Left kidney (tissue), 2 donors: Measurements from ENCODE around the gene ACTRT3. TPM values are rescaled to one million over a fixed set of nuclear protein-coding genes. Genes with fewer than 3 reads are reported as not detected.
"Not testable (repeated sequence)": the region's sequence is repeated elsewhere in the genome, so short reads cannot be mapped to it uniquely, and the experiment has no call there.

Experiments used
- DNase-seq: peaks from one replicate; pipeline ENCODE4 v3.0.0-alpha.2; 2013
- polyA plus RNA-seq: library from polyadenylated mRNA; unstranded; fragments of 120-200 nt; gene quantifications from one replicate; pipeline ENCODE4 v1.2.1, GENCODE V29; 2013; ENCODE audit not compliant: insufficient read length

Gene ACTRT3
- polyA plus RNA-seq, 1 donor: 4.2 TPM

DNA sequence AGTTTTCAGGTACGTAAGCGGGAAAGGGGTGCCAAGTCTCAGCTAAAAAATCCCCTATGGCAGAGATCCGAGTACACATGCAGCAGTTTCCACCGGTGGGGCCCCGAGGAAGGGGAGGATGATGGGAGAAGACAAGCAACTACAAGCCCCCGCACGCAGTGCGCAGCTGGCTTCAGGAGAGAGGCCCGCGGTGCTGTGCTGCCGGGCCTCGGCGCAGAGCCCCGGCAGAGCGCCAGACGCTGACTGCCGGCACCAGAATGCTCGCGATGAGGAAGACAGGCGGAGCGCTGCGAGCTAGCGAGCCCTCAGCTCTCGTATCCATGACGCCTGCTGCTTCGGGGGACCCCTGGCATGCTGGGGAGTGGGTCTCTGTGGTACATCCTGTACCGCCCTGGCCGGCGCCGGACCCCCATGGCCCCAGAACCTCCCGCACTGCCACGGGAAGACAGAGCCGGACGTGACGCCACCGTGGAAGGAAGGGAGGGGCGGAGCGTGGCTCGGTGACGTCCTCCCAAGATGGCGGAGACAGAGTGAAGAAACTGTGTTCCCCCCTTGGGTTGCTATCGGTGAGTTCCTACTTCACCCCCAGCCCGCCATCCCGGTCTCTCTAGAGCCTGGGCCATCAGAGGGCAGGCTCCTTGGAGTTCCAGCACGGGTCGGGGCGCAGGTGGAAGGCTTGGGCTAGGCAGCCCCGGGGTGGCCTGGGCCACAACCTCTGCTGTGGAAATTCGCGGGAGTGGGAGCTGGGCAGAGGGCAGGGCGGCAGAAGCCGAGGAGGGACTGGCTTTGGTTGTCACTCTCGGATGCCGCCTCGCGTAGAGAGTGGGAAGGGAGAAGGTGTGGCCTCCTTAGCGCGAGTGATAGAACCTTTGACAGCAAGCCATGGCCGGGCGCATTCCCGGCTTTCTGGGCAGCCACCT lies 3.8 kb upstream of the ACTRT3 start, which contains the start of gene MYNN:
TSS of gene MYNN (plus strand) at position 500 of the 920 bp plus-strand sequence. CDS start 900 bp downstream, outside the sequence.
- peak; percentile 93 for DNase-seq

DNA sequence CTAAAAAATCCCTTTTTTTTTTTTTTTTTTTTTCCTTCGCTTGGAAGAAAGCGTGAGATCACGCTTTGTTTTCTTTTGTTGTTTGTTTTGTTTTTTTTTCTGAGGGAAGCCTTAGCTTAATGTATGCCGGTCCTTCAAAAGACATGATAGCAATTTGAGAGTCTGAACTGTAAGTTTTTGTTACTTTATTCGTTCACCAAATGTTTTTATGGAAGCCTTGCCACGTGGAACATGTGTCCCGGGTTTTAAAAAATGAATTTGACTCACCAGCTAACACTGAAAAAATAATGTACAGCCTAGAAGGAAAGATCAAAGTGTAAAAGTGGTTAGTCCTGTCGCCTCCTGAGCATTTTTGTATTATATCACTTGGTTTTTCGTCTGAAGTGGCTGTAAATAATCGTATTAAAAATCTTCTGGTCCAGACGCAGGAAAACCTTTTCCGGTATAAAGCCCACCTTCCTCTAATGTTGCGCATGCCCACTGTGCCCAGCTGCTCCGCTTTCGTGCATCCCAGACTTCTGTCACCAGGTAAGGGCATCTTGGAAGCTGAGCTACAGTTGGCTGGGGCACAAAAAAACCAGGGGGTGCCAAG lies 3.0 kb upstream of the ACTRT3 start:
- peak; percentile 88 for DNase-seq

DNA sequence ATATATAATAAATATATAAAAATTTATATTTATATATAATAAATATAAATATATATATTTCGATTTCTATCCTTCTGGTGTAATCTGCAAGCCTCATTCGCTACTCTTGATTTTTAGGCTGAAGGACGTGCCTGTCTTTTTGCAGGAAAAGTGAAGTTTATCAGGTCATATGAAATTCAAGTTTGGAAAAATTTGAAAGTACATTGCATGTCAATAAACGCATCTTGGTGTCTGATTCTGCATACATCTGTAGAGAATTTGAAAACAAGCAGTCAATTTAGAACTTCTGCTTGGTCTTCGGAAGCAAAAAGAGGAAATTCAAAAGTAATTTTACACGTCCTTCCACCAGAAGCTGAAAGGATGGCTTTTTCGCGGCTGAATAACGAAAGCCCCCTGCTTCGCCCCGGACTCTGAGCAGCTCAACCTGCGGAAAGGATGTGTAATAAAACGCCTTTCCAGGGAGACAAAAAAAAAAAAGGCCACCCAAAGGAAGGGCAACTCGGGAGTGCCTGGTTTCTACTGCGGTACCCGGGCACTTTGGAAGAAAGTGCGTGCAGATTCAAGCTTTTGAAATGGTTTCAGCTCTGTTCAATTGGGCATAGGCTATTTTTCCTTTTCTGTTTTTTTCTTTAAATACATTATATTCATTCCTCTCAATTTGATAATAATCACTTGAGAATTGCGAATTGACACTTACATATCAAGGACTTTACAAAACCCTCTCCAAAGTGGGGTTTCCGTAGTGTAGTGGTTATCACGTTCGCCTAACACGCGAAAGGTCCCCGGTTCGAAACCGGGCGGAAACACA lies 2.3 kb upstream of the ACTRT3 start:
- peak; percentile 95 for DNase-seq

DNA sequence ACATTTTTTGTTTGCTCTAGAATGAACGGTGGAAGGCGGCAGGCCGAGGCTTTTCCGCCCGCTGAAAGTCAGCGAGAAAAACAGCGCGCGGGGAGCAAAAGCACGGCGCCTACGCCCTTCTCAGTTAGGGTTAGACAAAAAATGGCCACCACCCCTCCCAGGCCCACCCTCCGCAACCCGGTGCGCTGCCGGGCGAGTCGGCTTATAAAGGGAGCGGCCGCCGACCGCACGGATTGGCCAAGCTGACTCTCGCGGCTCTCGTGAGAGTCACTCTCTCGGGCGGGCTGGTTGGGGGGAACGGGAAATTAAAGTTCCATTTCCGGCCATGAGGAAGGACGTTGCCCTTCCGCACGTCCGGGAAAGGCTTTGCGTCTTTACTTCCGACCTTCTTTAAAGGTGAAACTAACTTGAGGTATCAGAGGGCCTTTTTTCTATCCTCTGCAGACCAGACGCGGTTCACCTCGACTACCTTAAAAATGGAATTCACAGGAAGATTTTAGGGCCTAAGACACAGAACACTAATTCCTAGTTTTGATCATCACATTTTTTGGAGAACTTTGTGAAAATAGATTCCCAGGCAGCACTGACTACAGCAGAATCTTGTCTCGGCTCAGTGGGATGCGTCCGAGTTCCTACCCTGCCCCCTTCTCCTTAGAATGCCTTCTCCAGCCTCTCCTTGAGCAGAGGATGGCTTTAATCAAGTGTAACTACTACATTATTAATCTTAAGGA lies 4.3 kb downstream of the ACTRT3 start, which contains the start of gene TERC:
TSS of gene TERC (minus strand) at position 179 of the 731 bp plus-strand sequence.
- peak; percentile 92 for DNase-seq

DNA sequence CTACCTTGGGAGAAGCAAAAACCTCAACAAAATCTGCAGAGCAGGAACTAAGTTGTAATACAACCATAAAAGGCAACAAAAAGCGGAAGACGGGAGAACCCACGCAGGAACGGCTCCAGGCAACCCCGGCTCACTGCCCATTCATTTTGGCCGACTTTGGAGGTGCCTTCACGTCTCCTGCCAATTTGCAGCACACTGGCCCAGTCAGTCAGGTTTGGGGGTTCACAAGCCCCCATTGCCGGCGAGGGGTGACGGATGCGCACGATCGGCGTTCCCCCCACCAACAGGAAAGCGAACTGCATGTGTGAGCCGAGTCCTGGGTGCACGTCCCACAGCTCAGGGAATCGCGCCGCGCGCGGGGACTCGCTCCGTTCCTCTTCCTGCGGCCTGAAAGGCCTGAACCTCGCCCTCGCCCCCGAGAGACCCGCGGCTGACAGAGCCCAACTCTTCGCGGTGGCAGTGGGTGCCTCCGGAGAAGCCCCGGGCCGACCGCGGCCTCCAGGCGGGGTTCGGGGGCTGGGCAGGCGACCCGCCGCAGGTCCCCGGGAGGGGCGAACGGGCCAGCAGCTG lies 5.0 kb downstream of the ACTRT3 start:
- peak; percentile 50 for DNase-seq

DNA sequence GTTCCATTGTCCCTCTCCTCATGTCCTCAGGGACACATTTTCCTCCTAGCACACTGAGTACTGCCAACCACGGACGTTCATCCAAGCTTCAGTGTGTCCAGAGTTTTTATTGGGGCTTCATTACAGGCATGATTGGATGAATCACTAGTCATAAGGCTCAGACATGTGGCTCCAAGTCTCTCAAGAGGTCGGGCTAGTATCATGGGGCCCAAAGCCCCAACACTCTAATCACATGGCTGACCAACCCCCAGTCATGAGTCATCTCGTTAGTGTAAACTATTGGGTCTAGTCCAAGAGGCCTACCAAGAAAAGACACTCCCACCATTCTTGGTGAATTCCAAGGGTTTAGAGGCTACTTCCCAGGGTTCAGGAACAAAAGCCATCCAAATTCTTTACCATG lies 8.9 kb downstream of the ACTRT3 start:
- DNase-seq: no peak

DNA sequence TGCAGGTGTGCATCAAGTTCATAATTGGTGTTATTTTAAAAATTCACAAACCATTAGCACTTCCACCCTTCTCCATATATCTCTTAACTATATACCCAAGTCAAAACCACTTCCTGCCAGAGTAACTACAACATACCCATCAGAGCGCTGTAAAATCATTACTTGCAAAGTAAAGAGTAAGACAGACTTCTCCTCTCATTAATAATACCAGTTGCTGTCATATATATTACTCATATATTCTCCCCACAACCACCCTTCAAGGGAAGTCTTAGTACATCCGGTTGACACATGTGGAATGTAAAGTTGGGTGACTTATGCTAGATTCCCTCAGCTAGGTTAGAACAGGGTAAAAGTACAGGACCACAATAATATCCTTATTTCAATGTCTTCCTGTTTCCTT lies 10.1 kb downstream of the ACTRT3 start:
- DNase-seq: no peak

DNA sequence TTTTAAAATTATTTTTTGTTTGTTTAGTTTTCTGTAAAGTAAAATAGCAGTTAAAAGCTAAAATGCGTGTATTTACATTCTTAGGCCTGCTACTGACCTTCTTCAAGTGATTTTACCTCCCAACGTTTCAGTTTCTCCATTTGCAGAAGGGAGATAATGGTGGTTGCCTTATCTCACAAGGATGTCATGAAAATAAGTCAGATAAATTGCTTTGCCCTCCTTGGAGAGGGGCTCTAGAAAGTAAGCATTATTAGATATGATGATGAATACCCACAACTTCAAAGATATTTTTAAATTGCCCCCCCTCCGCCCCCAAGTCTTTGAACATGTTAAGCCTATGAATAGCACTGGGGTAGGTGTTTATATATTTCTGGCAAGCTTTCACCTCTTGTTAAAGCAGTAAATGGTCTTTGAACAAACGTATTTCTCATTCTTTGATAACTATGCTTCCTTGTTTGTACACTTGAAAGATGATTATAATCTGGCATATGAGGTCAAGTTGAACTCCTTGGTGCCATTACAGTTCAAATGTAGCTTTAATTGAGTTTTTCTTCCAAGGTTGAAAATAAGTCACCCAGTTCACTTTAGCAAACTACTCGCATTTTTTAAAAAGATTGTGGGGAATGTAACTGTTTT lies 10.9 kb downstream of the ACTRT3 start:
- no peak for DNase-seq

DNA sequence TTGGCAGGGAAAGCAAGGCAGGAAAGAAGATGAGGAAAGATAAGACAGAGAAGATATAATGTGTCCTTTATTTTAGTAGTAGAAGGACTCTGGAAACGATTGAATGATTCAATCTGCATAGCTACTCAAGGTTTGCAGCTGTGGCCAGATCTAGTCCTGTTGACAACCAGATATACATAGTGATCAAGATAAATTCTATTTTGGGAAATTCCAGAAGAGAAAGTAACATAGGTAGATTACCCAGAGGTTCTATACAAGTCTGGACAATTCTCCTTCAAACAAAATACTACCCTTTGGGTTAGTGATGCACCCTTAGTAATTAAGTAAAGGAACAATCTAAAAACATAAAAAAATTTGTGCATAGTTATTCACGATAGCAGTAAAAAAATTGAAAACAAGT lies 13.9 kb downstream of the ACTRT3 start:
- no peak for DNase-seq

DNA sequence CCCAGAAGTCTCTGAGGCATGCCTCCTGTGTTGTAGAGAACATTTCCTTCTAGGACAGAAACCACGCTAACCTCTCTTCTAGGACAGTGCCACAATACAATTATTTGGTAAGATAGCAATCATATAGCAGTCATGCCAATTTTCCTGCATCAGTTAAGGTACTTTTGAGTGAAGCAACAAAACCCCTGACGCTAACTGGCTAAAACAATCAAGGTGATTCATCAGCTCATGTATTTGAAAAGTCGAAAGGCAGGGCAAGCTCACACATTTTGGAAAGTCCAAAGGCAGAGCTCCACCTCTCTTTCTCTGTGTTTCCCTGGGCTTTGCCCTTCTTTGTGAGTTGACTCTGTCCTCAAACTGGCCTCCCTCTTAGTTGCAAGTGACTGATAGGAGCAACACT lies 14.7 kb downstream of the ACTRT3 start:
- no peak for DNase-seq

DNA sequence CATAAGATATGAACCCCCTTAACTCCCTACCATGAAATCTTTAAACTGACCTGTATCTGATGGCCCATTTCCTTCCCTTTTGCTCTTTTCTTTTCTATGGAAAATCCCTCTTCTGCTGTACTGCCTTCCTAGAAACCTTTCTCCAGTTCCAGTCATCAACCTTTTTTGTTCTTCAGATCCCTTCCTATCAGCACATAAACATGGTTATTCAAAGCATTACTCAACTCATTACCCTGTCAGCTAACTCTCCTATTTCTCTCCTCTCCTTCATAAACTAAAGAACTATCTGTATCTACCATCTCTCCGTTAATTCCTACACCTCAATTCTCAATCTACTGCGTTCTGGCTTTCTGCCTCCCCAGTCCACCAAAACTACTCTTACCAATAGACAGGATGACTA lies 17.5 kb downstream of the ACTRT3 start:
- no peak for DNase-seq

DNA sequence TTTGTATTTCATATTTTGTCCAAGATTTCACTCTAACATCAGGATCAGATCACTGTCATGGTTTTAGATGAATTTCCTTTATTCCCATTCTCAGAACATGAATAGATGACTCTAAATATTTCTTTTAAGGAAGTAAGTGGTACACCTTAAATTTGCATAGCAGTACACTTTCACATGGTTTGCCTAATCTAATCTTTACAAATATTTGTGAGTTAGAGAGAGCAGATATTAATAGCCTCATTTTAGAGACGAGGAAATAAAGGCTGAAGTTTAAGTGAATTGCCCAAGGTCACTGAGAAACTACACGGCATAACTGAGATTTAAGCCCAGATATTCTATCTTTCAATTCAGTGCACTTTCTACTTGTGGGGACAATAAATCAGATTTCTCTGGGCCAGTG lies 18.7 kb downstream of the ACTRT3 start:
- no peak for DNase-seq

DNA sequence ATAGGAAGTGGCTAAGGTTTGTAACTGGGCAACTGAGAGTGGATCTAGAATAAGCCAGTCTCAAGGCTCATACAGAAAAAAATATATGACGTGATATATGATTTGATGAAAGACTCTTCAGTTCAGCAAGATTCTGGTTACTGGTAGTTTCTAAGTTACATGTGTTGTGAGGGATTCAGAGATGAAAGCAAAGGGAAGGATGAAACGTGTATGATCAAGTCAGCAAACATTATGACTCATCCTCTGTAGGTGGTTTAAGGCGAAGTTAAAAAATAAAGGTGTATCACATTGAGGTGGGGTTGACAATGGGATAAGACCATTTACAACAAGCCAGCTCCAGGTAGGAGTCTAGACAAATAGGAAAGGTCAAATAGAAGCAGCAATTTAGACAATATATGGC lies 20.7 kb downstream of the ACTRT3 start:
- no peak for DNase-seq

DNA sequence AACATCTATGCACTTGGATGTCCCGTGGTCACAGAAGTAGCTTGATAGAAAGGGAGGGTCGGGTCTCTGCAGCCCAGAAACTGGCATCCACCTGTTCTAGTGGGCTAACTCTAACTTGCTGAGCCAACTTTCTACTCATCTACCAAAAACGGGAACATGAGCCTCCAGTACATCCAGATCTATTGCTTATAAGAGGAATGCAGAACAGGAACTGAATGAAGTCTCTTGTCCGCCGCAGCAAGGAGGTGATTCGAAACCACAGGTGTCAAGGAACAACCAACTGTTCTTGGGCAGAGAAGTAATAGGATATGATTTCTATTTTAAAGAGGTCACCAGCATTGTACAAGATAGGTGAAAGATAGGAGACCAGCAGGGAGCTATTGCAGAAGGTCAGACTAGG lies 22.4 kb downstream of the ACTRT3 start:
- DNase-seq: no peak

DNA sequence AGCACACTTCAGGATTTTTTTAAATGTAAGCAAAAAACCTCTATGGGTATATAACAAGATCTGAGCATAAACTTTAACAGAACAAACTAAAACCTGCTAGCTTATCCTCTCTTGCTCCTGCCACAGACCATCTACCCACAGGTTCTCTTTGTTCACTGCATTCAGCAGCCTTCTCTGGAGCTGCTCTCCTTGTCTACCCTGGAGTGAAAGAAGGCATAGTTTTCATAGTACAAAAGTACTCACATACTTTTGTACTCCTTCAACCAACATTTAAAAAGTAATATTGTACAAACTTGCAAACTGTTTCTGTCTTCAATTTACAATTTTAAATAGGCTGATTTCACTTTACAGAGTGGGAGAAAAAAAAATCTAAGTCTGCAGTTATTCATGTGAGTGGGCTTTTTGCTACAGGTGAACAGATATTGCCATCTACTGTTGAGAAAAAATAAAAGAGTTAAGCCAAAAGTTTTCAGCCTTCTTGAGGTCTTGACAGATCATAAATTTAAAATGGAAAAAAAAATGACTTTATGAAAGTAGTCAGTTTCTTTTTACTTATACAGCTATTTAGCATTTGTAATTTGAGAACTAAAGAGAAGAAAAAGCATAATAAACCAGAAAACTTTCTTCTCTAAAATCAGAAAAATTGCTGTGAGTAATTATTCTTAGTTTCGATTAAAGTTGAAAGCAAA lies 24.9 kb downstream of the ACTRT3 start:
- peak; percentile 36 for DNase-seq

DNA sequence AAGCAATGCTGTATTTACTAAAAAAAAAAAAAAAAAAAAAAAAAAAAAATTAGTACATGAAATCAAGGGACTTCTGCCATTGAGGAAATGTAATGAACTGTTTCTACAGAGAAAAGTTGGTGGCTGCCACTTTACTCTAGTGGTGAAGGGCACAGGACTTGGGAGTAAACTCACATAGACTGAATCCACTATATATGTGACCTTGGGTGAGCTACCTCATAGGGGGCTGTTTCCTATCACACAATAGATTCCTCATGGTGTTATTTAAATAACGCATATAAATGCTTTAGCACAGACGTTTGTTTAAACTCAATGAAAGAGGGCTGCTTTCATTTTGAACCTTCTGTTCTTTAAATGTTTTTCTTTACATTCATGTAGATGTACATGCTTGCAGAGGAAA lies 30.3 kb downstream of the ACTRT3 start:
- no peak for DNase-seq

DNA sequence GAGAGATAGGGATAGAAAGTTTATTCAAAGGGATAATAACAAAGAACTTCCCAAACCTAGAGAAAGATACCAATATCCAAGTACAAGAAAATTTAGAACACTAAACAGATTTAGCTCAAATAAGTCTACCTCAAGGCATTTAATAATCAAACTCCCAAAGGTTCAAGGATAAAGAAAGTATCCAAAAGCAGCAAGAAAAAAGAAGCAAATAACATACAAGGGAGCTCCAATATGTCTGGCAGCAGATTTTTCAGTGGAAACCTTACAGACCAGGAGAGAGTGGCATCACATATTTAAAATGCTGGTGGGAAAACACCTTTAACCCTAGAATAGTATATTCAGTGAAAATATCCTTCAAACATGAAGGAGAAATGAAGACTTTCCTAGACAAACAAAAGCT lies 37.5 kb downstream of the ACTRT3 start:
- not testable (repeated sequence) for DNase-seq

DNA sequence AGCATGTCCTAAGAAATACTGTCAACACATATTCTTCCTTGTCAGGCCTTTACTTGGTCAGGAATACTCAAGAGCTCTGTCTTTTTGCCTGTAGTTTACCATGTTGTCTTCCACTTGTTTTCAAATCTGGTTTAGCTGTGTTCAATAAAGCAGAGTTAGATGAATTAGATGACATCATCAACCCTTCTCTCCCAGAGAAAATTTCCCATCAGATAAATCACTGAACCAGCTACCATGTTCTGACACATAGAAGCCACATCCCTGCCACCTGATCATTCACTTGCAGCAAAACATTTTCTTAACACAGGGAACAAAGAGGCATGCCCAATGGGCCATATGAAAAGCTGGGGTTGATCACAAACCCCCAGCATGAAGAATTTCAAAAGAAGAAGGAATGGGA lies 46.6 kb downstream of the ACTRT3 start:
- no peak for DNase-seq

DNA sequence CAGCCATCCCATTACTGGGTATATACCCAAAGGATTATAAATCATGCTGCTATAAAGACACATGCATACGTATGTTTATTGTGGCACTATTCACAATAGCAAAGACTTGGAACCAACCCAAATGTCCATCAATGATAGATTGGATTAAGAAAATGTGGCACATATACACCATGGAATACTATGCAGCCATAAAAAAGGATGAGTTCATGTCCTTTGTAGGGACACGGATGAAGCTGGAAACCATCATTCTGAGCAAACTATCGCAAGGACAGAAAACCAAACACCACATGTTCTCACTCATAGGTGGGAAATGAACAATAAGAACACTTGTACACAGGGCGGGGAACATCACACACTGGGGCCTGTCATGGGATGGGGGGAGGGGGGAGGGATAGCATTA lies 50.9 kb downstream of the ACTRT3 start:
- not testable (repeated sequence) for DNase-seq
